CD14-positive monocyte (primary cell): Measurements from ENCODE around the gene BCL2L15. TPM values are rescaled to one million over a fixed set of nuclear protein-coding genes. Genes with fewer than 3 reads are reported as not detected.

Experiments used
- DNase-seq, 3 donors: peaks; one replicate each; pipeline ENCODE4 v3.0.0-alpha.2; 2011 to 2022
- H2AFZ ChIP-seq: 2 replicates; pipeline ENCODE4 v1.6.0; 2012; ENCODE audit warnings: mild to moderate bottlenecking, low read depth, low read length, inconsistent platforms; ENCODE audit not compliant: insufficient read depth, poor library complexity, severe bottlenecking
- H3K27ac ChIP-seq, 2 donors: 1 replicate in 1 of 2; 2 replicates in 1 of 2; pipeline ENCODE4 v1.5.1; 2012 to 2013; ENCODE audit warnings: low read length in 2 of 2, control low read depth in 1 of 2, inconsistent platforms in 1 of 2, low read depth in 1 of 2, mild to moderate bottlenecking in 1 of 2
- H3K27me3 ChIP-seq, 2 donors: one replicate each; pipeline versions ENCODE4 v1.6.0 to v1.6.1; 2011 to 2013; ENCODE audit warnings: low read length in 2 of 2; ENCODE audit not compliant: control insufficient read depth in 2 of 2, insufficient read depth in 2 of 2
- H3K36me3 ChIP-seq, 2 donors: replicated peaks in 1 of 2; 1 replicate in 1 of 2; 2 replicates in 1 of 2; pipeline versions ENCODE4 v1.5.1 to v1.6.1; 2012 to 2013; ENCODE audit warnings: low read length in 2 of 2, control low read depth in 1 of 2, inconsistent platforms in 1 of 2, mild to moderate bottlenecking in 1 of 2; ENCODE audit not compliant: insufficient read depth in 2 of 2, control insufficient read depth in 1 of 2
- H3K4me1 ChIP-seq, 2 donors: 1 replicate in 1 of 2; 2 replicates in 1 of 2; pipeline versions ENCODE4 v1.5.1 to v1.6.1; 2012 to 2013; ENCODE audit warnings: low read length in 2 of 2, control low read depth in 1 of 2, inconsistent platforms in 1 of 2, mild to moderate bottlenecking in 1 of 2, moderate library complexity in 1 of 2; ENCODE audit not compliant: insufficient read depth in 2 of 2, control insufficient read depth in 1 of 2
- H3K4me2 ChIP-seq: replicated peaks from 2 replicates; pipeline ENCODE3; 2012; ENCODE audit warnings: low read length, moderate library complexity, mild to moderate bottlenecking; ENCODE audit not compliant: poor library complexity, severe bottlenecking; ENCODE audit errors: extremely low read depth
- H3K4me3 ChIP-seq, 3 experiments: fragments of 200-600 bp in 1 of 3; sonication (generic) in 1 of 3; replicated peaks in 1 of 3; 1 replicate in 2 of 3; 2 replicates in 1 of 3; pipeline ENCODE4 v1.5.1; 2011 to 2013; ENCODE audit warnings: low read length in 3 of 3, mild to moderate bottlenecking in 3 of 3, control low read depth in 2 of 3, low read depth in 2 of 3, inconsistent platforms in 1 of 3, moderate library complexity in 1 of 3
- H3K79me2 ChIP-seq: 2 replicates; pipeline ENCODE4 v1.6.0; 2012; ENCODE audit warnings: mild to moderate bottlenecking, control low read depth, inconsistent platforms, low read length, moderate library complexity; ENCODE audit not compliant: insufficient read depth
- H3K9ac ChIP-seq: 2 replicates; pipeline ENCODE4 v1.6.0; 2017; ENCODE audit warnings: low read length, mild to moderate bottlenecking; ENCODE audit not compliant: insufficient read depth, poor library complexity, severe bottlenecking
- H3K9me3 ChIP-seq, 2 donors: replicated peaks in 1 of 2; 1 replicate in 1 of 2; 2 replicates in 1 of 2; pipeline versions ENCODE4 v1.5.1 to v1.6.1; 2012 to 2013; ENCODE audit warnings: low read length in 2 of 2, control low read depth in 1 of 2; ENCODE audit not compliant: control insufficient read depth in 1 of 2, insufficient read depth in 1 of 2
- H4K20me1 ChIP-seq: 2 replicates; pipeline ENCODE4 v1.6.0; 2012; ENCODE audit warnings: mild to moderate bottlenecking, low read length, control low read depth, moderate library complexity; ENCODE audit not compliant: insufficient read depth
- H3K27ac Mint-ChIP-seq, 7 donors: one replicate each; pipeline ENCODE4 v1.8.0; 2020; ENCODE audit warnings: mild to moderate bottlenecking in 7 of 7, mixed read lengths in 7 of 7, moderate library complexity in 6 of 7, inconsistent platforms in 2 of 7
- H3K27me3 Mint-ChIP-seq, 3 donors: one replicate each; pipeline ENCODE4 v1.8.0; 2021 to 2022; ENCODE audit warnings: low read depth in 3 of 3, mild to moderate bottlenecking in 3 of 3, mixed read lengths in 3 of 3, moderate library complexity in 3 of 3, inconsistent platforms in 1 of 3
- H3K36me3 Mint-ChIP-seq, 2 donors: one replicate each; pipeline ENCODE4 v1.8.0; 2020; ENCODE audit warnings: mixed read lengths in 2 of 2, inconsistent platforms in 1 of 2, mild to moderate bottlenecking in 1 of 2
- H3K4me1 Mint-ChIP-seq: one replicate; pipeline ENCODE4 v1.8.0; 2020; ENCODE audit warnings: mild to moderate bottlenecking, mixed read lengths
- H3K4me3 Mint-ChIP-seq, 2 donors: one replicate each; pipeline ENCODE4 v1.8.0; 2020; ENCODE audit warnings: mild to moderate bottlenecking in 2 of 2, mixed read lengths in 2 of 2, moderate library complexity in 1 of 2
- H3K9me3 Mint-ChIP-seq, 7 donors: one replicate each; pipeline ENCODE4 v1.8.0; 2020 to 2022; ENCODE audit warnings: mixed read lengths in 7 of 7, mild to moderate bottlenecking in 6 of 7, moderate library complexity in 6 of 7, inconsistent platforms in 2 of 7
- WGBS: methylation state at CpG from one replicate; pipeline ENCODE4 v1.1.5; 2013; ENCODE audit warnings: missing lambda C conversion rate; ENCODE audit not compliant: insufficient coverage; 5-methylcytosine and 5-hydroxymethylcytosine counted together
- intact Hi-C, 2 donors: fragments of 100-400 bp; cut with micrococcal nuclease; formaldehyde crosslinking; loops; one replicate each; pipeline versions ENCODE4 v1.15.0 to v1.15.1; 2023
- polyA plus RNA-seq, 3 donors: library from polyadenylated mRNA; depleted of rRNA in 1 of 3; unstranded in 2 of 3; stranded (reverse) in 1 of 3; fragments of 300-500 nt in 2 of 3; fragments of >200 nt in 1 of 3; fragmentation: Illumina TruSeq in 2 of 3; gene quantifications; 1 replicate in 2 of 3; 2 replicates in 1 of 3; pipeline ENCODE4 v1.2.3, GENCODE V29; 2012 to 2021
- TF ChIP-seq, protein P1 (sequence below): fragments of 200-600 bp; IDR thresholded peaks from one replicate; pipeline ENCODE4 v1.8.0; 2022; ENCODE audit warnings: antibody characterized with exemption, mild to moderate bottlenecking

The BCL2L15 gene
- polyA plus RNA-seq, 3 donors, result 0.73 TPM; not detected in 2

DNA sequence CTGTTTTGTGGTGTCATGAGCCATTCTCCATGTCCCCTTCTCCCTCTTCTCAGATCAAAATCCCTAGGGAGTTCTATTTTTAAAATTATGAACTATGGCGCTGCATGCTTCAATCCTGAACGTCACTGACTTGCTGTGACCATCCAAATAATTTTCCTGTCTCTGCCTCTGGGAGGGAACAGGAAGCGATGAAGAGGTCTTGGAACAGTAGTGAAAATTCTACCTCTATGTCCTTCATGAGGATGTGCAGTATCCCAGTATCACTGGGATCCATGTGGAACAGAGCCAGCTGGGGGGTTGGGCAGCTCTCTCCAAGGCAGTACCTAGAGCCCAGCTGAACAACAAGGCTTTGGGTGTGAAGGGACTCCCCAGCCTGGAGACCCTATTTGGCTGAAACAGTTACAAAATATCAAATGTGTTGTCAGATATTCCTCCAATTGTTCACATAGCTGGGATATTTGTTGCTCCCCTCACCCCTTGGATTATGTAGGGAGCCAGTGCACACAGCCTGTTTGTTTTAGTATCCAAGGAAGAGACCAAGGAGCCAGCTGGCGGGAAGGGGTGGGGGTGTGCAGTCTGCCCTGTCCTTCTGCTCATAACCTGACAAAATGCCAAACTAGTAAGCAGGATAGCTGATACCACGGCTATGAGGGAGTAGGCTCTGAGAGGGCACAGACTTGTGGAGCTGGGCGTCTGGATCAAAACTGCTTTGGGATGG is 25.4 kb upstream of the BCL2L15 start:
- peaks cover 30 to 55% of the 10 kb centered on the region in 2 donors for H3K36me3 ChIP-seq
- Mint-ChIP-seq H3K4me3 (no peak overlapping the region), H3K27ac (peak overlapping the region in 4 of 7 donors; percentile 10 to 56 (median 32)), H3K27me3 (no peaks in the 10 kb centered on the region), H3K4me1 (peaks cover 23% of the 10 kb centered on the region), H3K9me3 (peaks cover 0 to 3% (median 0%) of the 10 kb centered on the region in 7 donors), H3K36me3 (peaks cover 48 to 68% of the 10 kb centered on the region in 2 donors)
- peaks cover 57% of the 10 kb centered on the region for H3K79me2 ChIP-seq
- DNase-seq, result no peak
- no peak overlapping the region for H2AFZ ChIP-seq
- H3K27me3 ChIP-seq, result no peaks in the 10 kb centered on the region
- H3K27ac ChIP-seq, result no peak overlapping the region
- H3K4me2 ChIP-seq, result no peak overlapping the region
- H4K20me1 ChIP-seq, result no peaks in the 10 kb centered on the region
- no peaks in the 10 kb centered on the region for H3K4me1 ChIP-seq
- TF ChIP-seq, protein P1, sequence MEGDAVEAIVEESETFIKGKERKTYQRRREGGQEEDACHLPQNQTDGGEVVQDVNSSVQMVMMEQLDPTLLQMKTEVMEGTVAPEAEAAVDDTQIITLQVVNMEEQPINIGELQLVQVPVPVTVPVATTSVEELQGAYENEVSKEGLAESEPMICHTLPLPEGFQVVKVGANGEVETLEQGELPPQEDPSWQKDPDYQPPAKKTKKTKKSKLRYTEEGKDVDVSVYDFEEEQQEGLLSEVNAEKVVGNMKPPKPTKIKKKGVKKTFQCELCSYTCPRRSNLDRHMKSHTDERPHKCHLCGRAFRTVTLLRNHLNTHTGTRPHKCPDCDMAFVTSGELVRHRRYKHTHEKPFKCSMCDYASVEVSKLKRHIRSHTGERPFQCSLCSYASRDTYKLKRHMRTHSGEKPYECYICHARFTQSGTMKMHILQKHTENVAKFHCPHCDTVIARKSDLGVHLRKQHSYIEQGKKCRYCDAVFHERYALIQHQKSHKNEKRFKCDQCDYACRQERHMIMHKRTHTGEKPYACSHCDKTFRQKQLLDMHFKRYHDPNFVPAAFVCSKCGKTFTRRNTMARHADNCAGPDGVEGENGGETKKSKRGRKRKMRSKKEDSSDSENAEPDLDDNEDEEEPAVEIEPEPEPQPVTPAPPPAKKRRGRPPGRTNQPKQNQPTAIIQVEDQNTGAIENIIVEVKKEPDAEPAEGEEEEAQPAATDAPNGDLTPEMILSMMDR, result no peak
- no peaks in the 10 kb centered on the region for H3K9me3 ChIP-seq
- intact Hi-C loops, result no loop called here
- no peak overlapping the region for H3K9ac ChIP-seq
- 75% methylated on average over 2 of the region's 6 CpGs for WGBS
- H3K4me3 ChIP-seq, result no peak overlapping the region

DNA sequence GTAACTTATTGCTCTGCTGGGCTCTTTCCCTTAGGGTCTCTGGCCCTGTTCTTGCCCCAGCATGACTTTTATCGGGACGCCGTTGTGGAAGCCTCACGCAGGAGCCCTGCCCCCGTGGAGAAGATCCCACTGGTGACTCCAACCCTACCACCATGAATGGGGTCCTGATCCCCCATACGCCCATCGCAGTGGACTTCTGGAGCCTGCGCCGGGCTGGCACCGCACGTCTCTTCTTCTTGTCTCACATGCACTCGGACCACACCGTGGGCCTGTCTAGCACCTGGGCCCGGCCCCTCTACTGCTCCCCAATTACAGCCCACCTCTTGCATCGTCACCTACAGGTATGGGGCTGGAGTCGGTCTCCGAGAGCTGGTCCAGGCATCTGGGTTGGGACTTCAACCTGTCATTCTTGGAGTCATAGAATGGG is 18.1 kb upstream of the BCL2L15 start:
- peaks cover 0 to 1% (median 0%) of the 10 kb centered on the region in 7 donors for H3K9me3 Mint-ChIP-seq
- H3K4me3 Mint-ChIP-seq, result peak overlapping the region; percentile 95 to 97
- peak overlapping the region; percentile 96 to 99 (median 99) for H3K27ac Mint-ChIP-seq
- WGBS, result 0% methylated on average over 17 of the region's 17 CpGs
- peaks cover 0 to 2% (median 0%) of the 10 kb centered on the region in 3 donors for H3K27me3 Mint-ChIP-seq
- no peak for DNase-seq
- peak overlapping the region; percentile 79 for H3K9ac ChIP-seq
- intact Hi-C loops, result loop anchor here (1.0 to 5.0 kb wide), 7 partner anchors 24 to 93 kb away; partner anchors contain the start of genes HIPK1 (in 2 of the 2) and RSBN1 (in 1 of the 2)
- TF ChIP-seq, protein P1, result no peak
- peak overlapping the region; percentile 93 for H2AFZ ChIP-seq
- peaks cover 33 to 52% of the 10 kb centered on the region in 2 donors for H3K4me1 ChIP-seq
- peak overlapping the region; percentile 83 for H3K4me2 ChIP-seq
- H4K20me1 ChIP-seq, result no peaks in the 10 kb centered on the region
- peaks cover 7 to 41% of the 10 kb centered on the region in 2 donors for H3K36me3 ChIP-seq
- H3K4me1 Mint-ChIP-seq, result peaks cover 67% of the 10 kb centered on the region
- peaks cover 25 to 47% of the 10 kb centered on the region in 2 donors for H3K36me3 Mint-ChIP-seq
- peak overlapping the region; percentile 84 to 96 (median 85) for H3K4me3 ChIP-seq
- peak overlapping the region; percentile 92 to 96 for H3K27ac ChIP-seq
- H3K79me2 ChIP-seq, result peaks cover 87% of the 10 kb centered on the region
- no peaks in the 10 kb centered on the region for H3K27me3 ChIP-seq
- no peaks in the 10 kb centered on the region for H3K9me3 ChIP-seq
